SH-SY5Y (cell line): ENCODE data around the gene TSPOAP1.

ENCODE experiments used
- GATA2 ChIP-seq: IDR thresholded peaks from 2 replicates; pipeline ENCODE4 v1.6.1; 2011; ENCODE audit warnings: mild to moderate bottlenecking, low read depth, low read length
- GATA3 ChIP-seq: IDR thresholded peaks from 2 replicates; pipeline ENCODE4 v1.6.1; 2011; ENCODE audit warnings: low read depth, mild to moderate bottlenecking, low read length, moderate library complexity

- TF ChIP-seq GATA2 (no peak), GATA3 (no peak)
These were observed 6.6 kb upstream of the TSPOAP1 start for GRCh38 chr17:58335061-58335731.
